Breast epithelium (tissue), 4 donors: ENCODE measurements around the gene LDHD. TPM values are rescaled to one million over a fixed set of nuclear protein-coding genes. Genes with fewer than 3 reads are reported as not detected.

ENCODE experiments used
- DNase-seq, 2 donors: peaks; one replicate each; pipeline ENCODE4 v3.0.0-alpha.2; 2019; ENCODE audit warnings: low spot score in 2 of 2
- H3K27ac ChIP-seq, 2 donors: fragments of 200-600 bp; sonication (generic) in 1 of 2; one replicate each; pipeline ENCODE4 v1.5.1; 2016 to 2019; ENCODE audit warnings: mild to moderate bottlenecking in 1 of 2
- H3K27me3 ChIP-seq, 2 donors: fragments of 200-600 bp; sonication (generic) in 1 of 2; one replicate each; pipeline versions ENCODE4 v1.5.1 to v1.6.0; 2017 to 2019; ENCODE audit warnings: control low read depth in 1 of 2, mild to moderate bottlenecking in 1 of 2
- H3K36me3 ChIP-seq: fragments of 200-600 bp; one replicate; pipeline ENCODE4 v1.5.1; 2019
- H3K4me1 ChIP-seq, 2 donors: fragments of 200-600 bp; sonication (generic); one replicate each; pipeline ENCODE4 v1.5.1; 2016 to 2019; ENCODE audit warnings: control low read depth in 1 of 2
- H3K4me3 ChIP-seq, 3 donors: fragments of 200-600 bp; sonication (generic); 1 replicate in 2 of 3; 2 replicates in 1 of 3; pipeline ENCODE4 v1.5.1; 2016 to 2019; ENCODE audit warnings: mild to moderate bottlenecking in 3 of 3, moderate library complexity in 2 of 3
- H3K9me3 ChIP-seq, 2 donors: fragments of 200-600 bp; sonication (generic) in 1 of 2; one replicate each; pipeline ENCODE4 v1.5.1; 2016 to 2019; ENCODE audit warnings: control low read depth in 1 of 2
- POLR2A ChIP-seq: fragments of 450-650 bp; IDR thresholded peaks from one replicate; pipeline ENCODE4 v1.6.1; 2016; ENCODE audit warnings: antibody characterized with exemption, mild to moderate bottlenecking, moderate library complexity
- POLR2AphosphoS5 ChIP-seq, 3 donors: sonication (generic); formaldehyde crosslinking; IDR thresholded peaks; one replicate each; pipeline ENCODE4 v1.6.1; 2017; ENCODE audit warnings: antibody characterized with exemption in 3 of 3
- intact Hi-C: fragments of 100-400 bp; cut with DNase I; formaldehyde crosslinking; loops from one replicate; pipeline ENCODE4 v1.15.1; 2023; ENCODE audit warnings: low total_unique reads
- total RNA-seq, 3 donors: library from RNA; depleted of rRNA; stranded (reverse); fragments of >200 nt; gene quantifications; one replicate each; pipeline ENCODE4 v1.1.0, GENCODE V29; 2016
- TF ChIP-seq, protein P1 (sequence below), 3 donors: fragments of 450-650 bp; IDR thresholded peaks; one replicate each; pipeline ENCODE4 v1.5.1; 2016 to 2017; ENCODE audit warnings: antibody characterized with exemption in 3 of 3, mild to moderate bottlenecking in 3 of 3, moderate library complexity in 3 of 3

LDHD gene
- total RNA-seq, 3 donors from 2014 or later, result 10.5 to 17.6 (median 10.7) TPM

DNA sequence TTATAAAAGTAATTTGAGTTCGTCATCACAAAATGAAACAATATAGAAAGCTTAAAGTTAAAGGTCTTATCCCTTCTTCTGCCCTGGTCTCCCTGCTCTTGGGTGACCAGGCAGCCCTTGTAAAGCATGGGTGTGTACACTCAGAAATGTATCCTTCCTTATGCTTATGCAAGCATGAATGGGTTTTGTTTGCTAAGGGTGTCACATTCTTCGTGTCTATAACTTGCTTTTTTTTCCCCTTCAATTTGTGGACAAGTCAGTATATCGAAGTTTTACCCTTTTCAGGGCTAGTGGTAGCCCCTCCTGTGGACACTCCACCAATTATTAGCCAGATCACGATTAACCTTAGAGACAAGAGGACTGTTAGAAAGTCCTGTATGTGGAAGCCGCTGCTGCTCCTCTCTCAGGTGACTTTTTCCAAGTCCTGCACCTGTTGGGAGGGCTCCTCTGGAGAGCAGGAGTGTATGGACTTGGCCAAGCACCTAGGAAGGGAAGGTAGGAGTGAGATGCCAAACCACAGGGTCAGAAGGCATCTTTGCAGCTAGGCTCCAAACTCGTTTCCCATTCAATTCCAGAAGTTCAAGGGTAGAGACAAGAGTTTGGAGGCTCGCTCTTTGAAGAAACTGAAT lies 50.9 kb downstream of the LDHD start:
- DNase-seq, result no peak
- Histone ChIP-seq H3K9me3 (no peaks in the 10 kb centered on the region), H3K4me3 (no peak overlapping the region), H3K36me3 (no peaks in the 10 kb centered on the region), H3K27ac (peak overlapping the region; percentile 67 to 69), H3K4me1 (peaks cover 0 to 5% of the 10 kb centered on the region in 2 donors), H3K27me3 (no peaks in the 10 kb centered on the region)
- intact Hi-C loops, result no loop called here
- TF ChIP-seq, protein P1, sequence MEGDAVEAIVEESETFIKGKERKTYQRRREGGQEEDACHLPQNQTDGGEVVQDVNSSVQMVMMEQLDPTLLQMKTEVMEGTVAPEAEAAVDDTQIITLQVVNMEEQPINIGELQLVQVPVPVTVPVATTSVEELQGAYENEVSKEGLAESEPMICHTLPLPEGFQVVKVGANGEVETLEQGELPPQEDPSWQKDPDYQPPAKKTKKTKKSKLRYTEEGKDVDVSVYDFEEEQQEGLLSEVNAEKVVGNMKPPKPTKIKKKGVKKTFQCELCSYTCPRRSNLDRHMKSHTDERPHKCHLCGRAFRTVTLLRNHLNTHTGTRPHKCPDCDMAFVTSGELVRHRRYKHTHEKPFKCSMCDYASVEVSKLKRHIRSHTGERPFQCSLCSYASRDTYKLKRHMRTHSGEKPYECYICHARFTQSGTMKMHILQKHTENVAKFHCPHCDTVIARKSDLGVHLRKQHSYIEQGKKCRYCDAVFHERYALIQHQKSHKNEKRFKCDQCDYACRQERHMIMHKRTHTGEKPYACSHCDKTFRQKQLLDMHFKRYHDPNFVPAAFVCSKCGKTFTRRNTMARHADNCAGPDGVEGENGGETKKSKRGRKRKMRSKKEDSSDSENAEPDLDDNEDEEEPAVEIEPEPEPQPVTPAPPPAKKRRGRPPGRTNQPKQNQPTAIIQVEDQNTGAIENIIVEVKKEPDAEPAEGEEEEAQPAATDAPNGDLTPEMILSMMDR (IDR thresholded peaks at IDR 0.05), result no peak
- TF ChIP-seq POLR2A, result no peak
- TF ChIP-seq POLR2AphosphoS5 (IDR thresholded peaks at IDR 0.05), result no peak

DNA sequence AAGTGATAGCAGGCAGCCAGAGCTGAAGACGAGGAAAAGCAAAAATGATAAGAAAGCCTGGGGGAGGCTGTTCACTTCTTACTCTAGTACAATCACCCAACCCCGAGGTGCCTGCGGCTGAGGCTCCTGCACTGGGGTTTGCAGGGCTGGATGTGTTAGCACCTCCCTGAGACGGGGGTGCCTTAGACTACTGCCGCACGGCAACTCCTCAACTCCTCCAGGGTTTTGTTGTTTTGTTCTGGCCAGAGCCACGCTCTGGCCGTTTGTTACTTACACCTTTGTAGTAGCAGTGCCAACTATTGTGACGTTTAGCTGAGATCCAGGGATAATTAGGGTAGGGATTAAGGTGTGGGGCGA lies 51.5 kb downstream of the LDHD start:
- no peaks in the 10 kb centered on the region for H3K9me3 ChIP-seq
- no peaks in the 10 kb centered on the region for H3K36me3 ChIP-seq
- intact Hi-C loops, result no loop called here
- no peak for TF ChIP-seq POLR2A
- TF ChIP-seq POLR2AphosphoS5 (IDR thresholded peaks at IDR 0.05), result no peak
- H3K27ac ChIP-seq, result peak overlapping the region; percentile 67 to 69
- DNase-seq, result no peak
- H3K4me3 ChIP-seq, result no peak overlapping the region
- H3K4me1 ChIP-seq, result peaks cover 0 to 5% of the 10 kb centered on the region in 2 donors
- H3K27me3 ChIP-seq, result no peaks in the 10 kb centered on the region

DNA sequence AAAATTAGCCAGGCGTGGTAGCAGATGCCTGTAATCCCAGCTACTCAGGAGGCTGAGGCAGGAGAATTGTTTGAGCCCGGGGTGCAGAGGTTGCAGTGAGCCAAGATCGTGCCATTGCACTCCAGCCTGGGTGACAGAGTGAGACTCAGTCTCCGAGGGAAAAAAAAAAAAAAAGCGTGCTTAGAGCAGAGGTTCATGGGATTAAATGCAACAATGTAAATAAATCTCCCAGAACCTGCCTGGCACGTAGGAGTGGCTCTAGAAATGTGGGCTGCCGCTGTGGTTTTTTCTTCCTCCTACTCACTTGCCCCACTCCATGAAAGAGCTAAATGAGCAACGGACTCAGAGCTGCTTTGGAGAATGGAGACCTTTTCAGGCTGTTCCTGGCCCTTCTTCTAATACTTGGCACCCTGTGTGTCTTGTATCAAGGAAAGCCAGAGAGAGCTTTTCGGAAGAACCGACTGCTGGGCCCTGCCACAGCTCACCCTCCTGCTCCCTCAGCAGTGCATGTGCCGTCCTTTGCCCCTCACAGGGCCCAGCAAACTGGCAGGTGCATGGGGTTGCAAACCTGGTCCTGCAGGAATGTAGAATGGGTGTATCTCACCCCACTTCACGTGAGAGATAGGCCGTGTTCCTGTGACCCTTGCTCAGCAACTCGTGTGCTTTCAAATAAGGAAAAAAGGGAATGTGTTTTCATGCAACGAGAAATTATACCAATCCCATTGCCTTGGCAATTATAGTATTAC lies 52.0 kb downstream of the LDHD start:
- TF ChIP-seq, protein P1 (IDR thresholded peaks at IDR 0.05), result no peak
- TF ChIP-seq POLR2A (no peak), POLR2AphosphoS5 (IDR thresholded peaks at IDR 0.05) (no peak)

DNA sequence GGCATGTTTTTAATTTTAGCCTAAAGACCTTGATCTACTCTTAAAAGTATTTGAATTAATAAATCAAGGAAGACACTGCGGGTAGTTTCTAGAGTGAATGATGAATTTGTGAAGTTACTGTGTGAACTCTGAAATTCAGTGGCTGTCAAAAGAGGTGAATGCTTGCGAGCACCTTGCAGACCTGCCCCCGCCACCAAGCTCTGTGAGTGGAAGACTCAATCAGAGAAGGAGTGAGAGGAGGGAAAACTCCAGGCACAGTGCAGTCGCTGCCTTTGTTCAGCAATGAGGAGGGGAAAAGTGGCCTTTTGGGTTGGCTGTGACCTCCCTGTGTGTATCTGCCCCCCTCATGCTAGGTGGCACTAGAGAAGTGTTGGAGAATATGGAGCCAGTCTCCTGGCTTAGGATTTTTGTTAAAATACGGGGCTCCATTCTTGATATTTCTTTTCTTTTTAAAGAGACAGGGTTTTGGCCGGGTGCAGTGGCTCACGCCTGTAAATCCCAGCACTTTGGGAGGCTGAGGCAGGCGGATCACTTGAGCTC lies 53.0 kb downstream of the LDHD start:
- Histone ChIP-seq H3K36me3 (no peaks in the 10 kb centered on the region), H3K9me3 (no peaks in the 10 kb centered on the region), H3K27me3 (no peaks in the 10 kb centered on the region), H3K4me3 (no peak overlapping the region), H3K4me1 (peaks cover 0 to 5% of the 10 kb centered on the region in 2 donors), H3K27ac (peak overlapping the region in 1 of 2 donors; percentile 20)
- DNase-seq, result no peak
- intact Hi-C loops, result no loop called here
- no peak for TF ChIP-seq POLR2AphosphoS5 (IDR thresholded peaks at IDR 0.05)
- TF ChIP-seq, protein P1 (IDR thresholded peaks at IDR 0.05), result no peak
- no peak for TF ChIP-seq POLR2A

More for the DNA sequence above, 52.0 kb downstream of the LDHD start:
- DNase-seq, result peak in 1 of 2 donors; percentile 27
- Histone ChIP-seq H3K27ac (peak overlapping the region; percentile 67 to 69), H3K9me3 (no peaks in the 10 kb centered on the region), H3K36me3 (no peaks in the 10 kb centered on the region), H3K4me3 (no peak overlapping the region), H3K27me3 (no peaks in the 10 kb centered on the region), H3K4me1 (peaks cover 0 to 5% of the 10 kb centered on the region in 2 donors)
- intact Hi-C loops, result no loop called here

DNA sequence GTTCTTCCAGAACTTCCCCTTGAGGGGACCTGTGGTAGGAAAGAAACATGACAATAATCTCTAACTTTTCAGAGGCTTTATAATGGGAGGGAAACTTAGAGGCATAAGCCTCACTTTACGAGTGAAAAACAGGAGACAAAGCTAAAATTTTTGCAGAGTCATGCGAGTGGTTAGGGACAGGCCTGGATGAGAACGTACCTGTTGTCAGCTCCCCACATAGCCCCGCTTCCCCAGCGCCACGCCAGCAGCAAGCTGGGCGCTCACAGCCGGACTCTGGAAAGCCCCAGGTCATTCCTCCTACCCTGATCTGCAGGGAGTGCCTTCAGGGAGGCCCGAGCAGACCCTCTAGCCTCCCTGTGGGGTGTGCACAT lies 53.6 kb downstream of the LDHD start:
- Histone ChIP-seq H3K4me1 (peaks cover 0 to 5% of the 10 kb centered on the region in 2 donors), H3K4me3 (no peak overlapping the region), H3K27me3 (no peaks in the 10 kb centered on the region), H3K27ac (peak overlapping the region in 1 of 2 donors; percentile 4), H3K9me3 (no peaks in the 10 kb centered on the region), H3K36me3 (no peaks in the 10 kb centered on the region)
- intact Hi-C loops, result no loop called here
- TF ChIP-seq POLR2A, result no peak
- no peak for TF ChIP-seq POLR2AphosphoS5 (IDR thresholded peaks at IDR 0.05)
- TF ChIP-seq, protein P1 (IDR thresholded peaks at IDR 0.05), result no peak
- DNase-seq, result no peak
